Hematopoietic multipotent progenitor cell (in vitro differentiated cells): ENCODE results near the gene CENPC. TPM values are rescaled to one million over a fixed set of nuclear protein-coding genes. Genes with fewer than 3 reads are reported as not detected.

ENCODE experiments used
- DNase-seq, 3 donors: peaks; one replicate each; pipeline ENCODE4 v3.0.0-alpha.2; 2011 to 2015; ENCODE audit warnings: low read depth in 2 of 3, low spot score in 2 of 3
- small RNA-seq: library from RNA; depleted of rRNA; stranded (forward); fragments of <200 nt; gene quantifications from one replicate; pipeline ENCODE3, GENCODE V24; 2012
- total RNA-seq: library from RNA; depleted of rRNA; stranded (reverse); fragments of >200 nt; gene quantifications from one replicate; pipeline ENCODE4 v1.2.3, GENCODE V29; 2012

Gene CENPC
- total RNA-seq, 1 donor = 15.3 TPM

DNA sequence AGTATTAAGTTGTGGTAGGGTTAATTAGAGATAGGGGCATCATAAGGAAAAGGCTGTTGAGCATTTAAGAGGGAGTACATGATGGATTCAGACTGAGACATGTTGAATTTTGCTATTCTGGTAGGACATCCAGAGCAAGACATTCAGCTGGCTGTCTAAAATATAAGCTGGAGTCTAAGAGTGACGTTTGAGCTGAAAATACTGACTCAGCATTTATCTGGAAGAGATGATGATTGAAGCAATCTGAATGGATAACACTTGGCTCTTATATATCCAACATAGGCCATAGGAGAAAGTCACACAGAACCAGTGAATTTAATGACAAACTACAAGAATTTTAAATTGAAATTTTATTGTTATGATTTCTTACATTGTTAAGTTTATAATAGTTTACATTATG is 114.3 kb downstream of the CENPC start:
- no peak for DNase-seq

GRCh38 chr4:67428819-67429218 is 116.5 kb downstream of the CENPC start:
- DNase-seq = no peak

Small RNAs within 50 kb of the gene (small RNA-seq; reads per million reads assigned to genes)
- gene RNA5SP527 (not detected), gene RNU1-63P (0.20 reads per million)

Other genes starting within 250 kb of the CENPC start
- gene STAP1, start 13.2 kb upstream of the CENPC start, total RNA-seq = 1.3 TPM
- gene UBA6, start 155.7 kb upstream of the CENPC start, total RNA-seq = 45.8 TPM
- not detected for gene GNRHR, start 208.9 kb upstream of the CENPC start, total RNA-seq